ENCODE results near the gene CRIP1.

CRIP1 gene

DNA sequence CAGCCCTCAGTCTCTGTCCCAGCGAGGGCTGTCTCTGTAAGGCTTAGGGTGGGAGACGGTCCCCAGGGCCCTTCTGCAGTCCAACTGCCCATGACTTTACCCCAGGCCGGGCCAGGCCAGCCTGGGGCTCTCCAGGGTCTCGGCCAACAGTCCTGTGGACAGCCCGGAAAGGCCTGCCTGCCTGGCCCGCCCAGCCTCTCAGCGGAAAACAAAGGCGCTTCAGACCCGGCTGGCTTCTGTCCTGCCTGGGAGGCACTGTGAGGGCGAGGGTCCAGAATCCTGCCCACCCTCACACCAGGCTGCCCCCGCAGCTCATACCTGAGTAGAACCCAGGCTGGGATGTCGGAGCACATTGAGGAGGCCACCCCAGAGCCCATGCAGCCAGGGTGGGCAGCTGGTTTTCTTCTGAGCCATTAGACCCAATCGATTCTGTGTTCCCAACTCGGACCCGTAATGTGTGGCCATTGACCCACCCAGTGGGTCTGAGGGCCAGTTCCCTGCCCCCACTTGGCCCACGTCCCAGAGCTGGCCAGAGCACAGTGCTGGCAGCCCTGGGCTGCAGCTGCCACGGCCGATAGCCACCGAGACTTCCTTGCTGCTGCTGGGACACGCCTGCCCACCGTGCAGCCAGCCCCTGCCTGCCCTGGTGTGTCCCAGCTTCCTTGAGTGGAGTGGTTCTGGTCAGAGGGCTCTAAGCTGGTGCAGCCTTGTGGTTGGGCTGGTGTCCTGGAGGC, 10.4 kb upstream of the CRIP1 start:
- no peaks in the 10 kb centered on the region for H3K9me2 ChIP-seq (replicated peaks; ENCODE audit: insufficient read depth, low read length)
- no peak overlapping the region for H3K4me3 ChIP-seq (ENCODE audit: low read length)
- H3K9ac ChIP-seq (ENCODE audit: low read length) = no peak overlapping the region
- DNase-seq = no peak
- H3K9me3 ChIP-seq (replicated peaks; ENCODE audit: insufficient read depth, low read length) = no peaks in the 10 kb centered on the region
- H3K4me1 ChIP-seq (ENCODE audit: low read length) = no peaks in the 10 kb centered on the region
- H3K79me2 ChIP-seq (ENCODE audit: low read length) = no peaks in the 10 kb centered on the region
- TF ChIP-seq EZH2 (optimal IDR thresholded peaks at IDR 0.05; ENCODE audit: low read depth, low read length) (no peak), EZH2phosphoT487 (IDR thresholded peaks at IDR 0.05; ENCODE audit: low read length) (no peak)
- TF ChIP-seq, protein P1, sequence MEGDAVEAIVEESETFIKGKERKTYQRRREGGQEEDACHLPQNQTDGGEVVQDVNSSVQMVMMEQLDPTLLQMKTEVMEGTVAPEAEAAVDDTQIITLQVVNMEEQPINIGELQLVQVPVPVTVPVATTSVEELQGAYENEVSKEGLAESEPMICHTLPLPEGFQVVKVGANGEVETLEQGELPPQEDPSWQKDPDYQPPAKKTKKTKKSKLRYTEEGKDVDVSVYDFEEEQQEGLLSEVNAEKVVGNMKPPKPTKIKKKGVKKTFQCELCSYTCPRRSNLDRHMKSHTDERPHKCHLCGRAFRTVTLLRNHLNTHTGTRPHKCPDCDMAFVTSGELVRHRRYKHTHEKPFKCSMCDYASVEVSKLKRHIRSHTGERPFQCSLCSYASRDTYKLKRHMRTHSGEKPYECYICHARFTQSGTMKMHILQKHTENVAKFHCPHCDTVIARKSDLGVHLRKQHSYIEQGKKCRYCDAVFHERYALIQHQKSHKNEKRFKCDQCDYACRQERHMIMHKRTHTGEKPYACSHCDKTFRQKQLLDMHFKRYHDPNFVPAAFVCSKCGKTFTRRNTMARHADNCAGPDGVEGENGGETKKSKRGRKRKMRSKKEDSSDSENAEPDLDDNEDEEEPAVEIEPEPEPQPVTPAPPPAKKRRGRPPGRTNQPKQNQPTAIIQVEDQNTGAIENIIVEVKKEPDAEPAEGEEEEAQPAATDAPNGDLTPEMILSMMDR (IDR thresholded peaks at IDR 0.05; ENCODE audit: low read length) = no peak
- no peaks in the 10 kb centered on the region for H3K36me3 ChIP-seq (replicated peaks; ENCODE audit: insufficient read depth, low read length)
- H4K20me1 ChIP-seq (ENCODE audit: insufficient read depth, low read length) = no peaks in the 10 kb centered on the region
- H3K27ac ChIP-seq (ENCODE audit: low read length) = no peak overlapping the region
- H2AFZ ChIP-seq (ENCODE audit: low read length) = no peak overlapping the region
- peaks cover 43% of the 10 kb centered on the region for H3K27me3 ChIP-seq (replicated peaks; ENCODE audit: insufficient read depth, low read length)
- no peaks in the 10 kb centered on the region for H3F3A ChIP-seq (ENCODE audit: insufficient read depth, low read length)
- no peak overlapping the region for H3K4me2 ChIP-seq (ENCODE audit: low read depth, low read length)

DNA sequence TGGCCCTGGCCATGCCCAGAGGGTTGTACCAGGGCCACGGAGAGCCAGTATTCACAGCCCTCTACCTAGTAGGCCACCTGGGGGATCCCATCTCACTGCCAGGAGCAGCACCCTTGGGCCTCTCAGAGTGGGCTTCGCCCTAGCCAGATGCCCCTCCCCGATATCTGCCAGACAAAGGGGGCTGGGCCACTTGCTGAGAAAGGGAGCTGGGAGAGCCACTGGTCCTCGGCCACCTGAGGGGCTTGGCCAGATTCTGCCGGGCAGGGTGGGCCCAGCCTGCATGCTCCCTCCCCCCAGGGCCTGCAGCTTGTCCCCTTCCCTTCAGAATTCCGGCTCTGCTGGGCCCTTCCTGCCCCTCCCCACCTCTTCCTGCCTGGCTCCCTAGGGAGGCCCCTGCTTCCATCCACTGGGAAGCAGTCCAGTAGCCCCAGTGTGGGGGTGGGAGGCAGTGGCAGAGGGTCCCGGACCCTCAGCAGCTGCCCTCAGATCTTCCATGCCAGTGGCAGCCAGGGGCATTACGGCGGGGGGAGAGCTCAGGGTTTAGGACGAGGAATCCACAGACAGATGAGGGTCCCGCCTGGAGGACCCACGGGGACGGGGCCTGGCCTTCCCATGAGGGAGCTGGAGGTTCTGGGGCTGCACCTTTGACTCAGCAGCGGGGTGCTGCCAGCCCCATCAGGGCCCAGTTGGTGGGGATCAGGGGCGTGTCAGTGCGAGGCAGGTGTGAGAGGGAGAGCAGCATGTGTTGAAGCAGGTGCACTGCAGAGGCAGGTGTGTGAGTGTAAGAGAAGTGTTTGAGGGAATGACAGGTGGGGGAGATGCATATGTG, 9.6 kb upstream of the CRIP1 start:
- H3K4me3 ChIP-seq (ENCODE audit: low read length) = no peak overlapping the region
- H3K27ac ChIP-seq (ENCODE audit: low read length) = no peak overlapping the region
- no peak overlapping the region for H3K4me2 ChIP-seq (ENCODE audit: low read depth, low read length)
- no peaks in the 10 kb centered on the region for H3F3A ChIP-seq (ENCODE audit: insufficient read depth, low read length)
- no peaks in the 10 kb centered on the region for H3K36me3 ChIP-seq (replicated peaks; ENCODE audit: insufficient read depth, low read length)
- 0 out of 2 replicates have a peak, but pooled peaks cover under 1% of the 10 kb centered on the region for H3K4me1 ChIP-seq (ENCODE audit: low read length)
- H3K79me2 ChIP-seq (ENCODE audit: low read length) = no peaks in the 10 kb centered on the region
- no peak for TF ChIP-seq EZH2phosphoT487 (IDR thresholded peaks at IDR 0.05; ENCODE audit: low read length)
- DNase-seq = no peak
- no peaks in the 10 kb centered on the region for H3K9me2 ChIP-seq (replicated peaks; ENCODE audit: insufficient read depth, low read length)
- H2AFZ ChIP-seq (ENCODE audit: low read length) = no peak overlapping the region
- no peak overlapping the region for H3K9ac ChIP-seq (ENCODE audit: low read length)
- peaks cover 43% of the 10 kb centered on the region for H3K27me3 ChIP-seq (replicated peaks; ENCODE audit: insufficient read depth, low read length)
- H4K20me1 ChIP-seq (ENCODE audit: insufficient read depth, low read length) = no peaks in the 10 kb centered on the region
- no peaks in the 10 kb centered on the region for H3K9me3 ChIP-seq (replicated peaks; ENCODE audit: insufficient read depth, low read length)

DNA sequence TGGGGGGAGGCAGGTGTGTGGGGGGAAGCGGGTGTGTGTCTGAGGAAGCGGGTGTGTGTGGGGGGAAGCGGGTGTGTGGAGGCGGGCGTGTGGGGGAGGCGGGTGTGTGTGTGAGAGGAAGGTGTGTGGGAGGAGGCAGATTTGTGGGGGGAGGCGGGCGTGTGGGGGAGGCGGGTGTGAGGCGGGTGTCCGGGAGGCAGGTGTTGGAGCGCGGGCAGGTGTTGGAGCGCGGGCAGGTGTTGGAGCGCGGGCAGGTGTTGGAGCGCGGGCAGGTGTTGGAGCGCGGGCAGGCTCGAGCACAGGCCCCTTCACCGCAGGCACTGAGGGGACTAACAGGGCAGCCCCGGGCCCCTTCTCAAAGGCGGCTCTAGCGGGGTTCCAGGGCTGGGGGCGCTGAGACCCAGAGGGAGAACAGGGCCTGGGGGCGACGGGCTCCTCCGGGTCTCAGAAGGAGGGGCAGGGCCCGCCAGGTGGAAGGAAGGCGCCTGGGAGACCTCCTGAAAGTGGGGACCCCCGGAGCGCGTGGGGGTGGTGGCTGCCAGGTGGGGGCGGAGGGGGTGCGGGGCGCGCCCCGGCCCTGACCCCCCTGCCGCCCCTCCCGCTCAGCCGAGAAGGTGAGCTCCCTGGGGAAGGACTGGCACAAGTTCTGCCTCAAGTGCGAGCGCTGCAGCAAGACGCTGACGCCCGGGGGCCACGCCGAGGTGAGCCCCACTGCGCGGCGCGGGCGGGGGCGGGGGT, 8.9 kb upstream of the CRIP1 start:
- no peaks in the 10 kb centered on the region for H3K9me3 ChIP-seq (replicated peaks; ENCODE audit: insufficient read depth, low read length)
- H3K4me1 ChIP-seq (ENCODE audit: low read length) = peaks cover 6% of the 10 kb centered on the region; the same call in 1 of the 2 replicates
- no peak overlapping the region for H3K4me3 ChIP-seq (ENCODE audit: low read length)
- H3K27ac ChIP-seq (ENCODE audit: low read length) = no peak overlapping the region
- no peaks in the 10 kb centered on the region for H3K9me2 ChIP-seq (replicated peaks; ENCODE audit: insufficient read depth, low read length)
- no peaks in the 10 kb centered on the region for H4K20me1 ChIP-seq (ENCODE audit: insufficient read depth, low read length)
- H3K9ac ChIP-seq (ENCODE audit: low read length) = no peak overlapping the region
- TF ChIP-seq EZH2 (optimal IDR thresholded peaks at IDR 0.05; ENCODE audit: low read depth, low read length) = peak; percentile 70
- TF ChIP-seq, protein P1 (IDR thresholded peaks at IDR 0.05; ENCODE audit: low read length) = no peak
- TF ChIP-seq EZH2phosphoT487 (IDR thresholded peaks at IDR 0.05; ENCODE audit: low read length) = peak; percentile 73; the same call in 1 of the 2 replicates
- H3K27me3 ChIP-seq (replicated peaks; ENCODE audit: insufficient read depth, low read length) = peaks cover 43% of the 10 kb centered on the region
- no peak overlapping the region for H3K4me2 ChIP-seq (ENCODE audit: low read depth, low read length)
- H3K79me2 ChIP-seq (ENCODE audit: low read length) = no peaks in the 10 kb centered on the region
- no peaks in the 10 kb centered on the region for H3F3A ChIP-seq (ENCODE audit: insufficient read depth, low read length)
- no peak overlapping the region for H2AFZ ChIP-seq (ENCODE audit: low read length)
- H3K36me3 ChIP-seq (replicated peaks; ENCODE audit: insufficient read depth, low read length) = no peaks in the 10 kb centered on the region
- no peak for DNase-seq

Measured in MM.1S (cell line).